HG02588 (cell line): ENCODE results near the gene RPS6KB2.
"Not testable (repeated sequence)": the region's sequence is repeated elsewhere in the genome, so short reads cannot be mapped to it uniquely, and the experiment has no call there.

Experiments used
- ATAC-seq: cut with Tn5 transposase; IDR thresholded peaks from one replicate; pipeline ENCODE4 v1.9.1; 2021; ENCODE audit warnings: mild to moderate bottlenecking, moderate library complexity; ENCODE audit not compliant: unreplicated experiment

Gene RPS6KB2

GRCh38 chr11:67397536-67397935, 30.8 kb upstream of the RPS6KB2 start:
- no peak for ATAC-seq

- ATAC-seq: no peak
These were observed 30.2 kb upstream of the RPS6KB2 start for GRCh38 chr11:67397986-67398660.

- ATAC-seq: no peak
These were observed 29.4 kb upstream of the RPS6KB2 start for GRCh38 chr11:67398661-67399563.

GRCh38 chr11:67400251-67400941, 27.9 kb upstream of the RPS6KB2 start:
- ATAC-seq: no peak

GRCh38 chr11:67400942-67401494, 27.3 kb upstream of the RPS6KB2 start:
- peak; percentile 19 for ATAC-seq

- ATAC-seq: peak; percentile 61
These were observed 26.7 kb upstream of the RPS6KB2 start, which contains the start of gene PPP1CA for GRCh38 chr11:67401495-67402191. Gene PPP1CA (minus strand): TSS chr11:67401858. CDS start chr11:67401782, 76 bp downstream.

- not testable (repeated sequence) for ATAC-seq
These were observed 26.0 kb upstream of the RPS6KB2 start for GRCh38 chr11:67402192-67402839.

- not testable (repeated sequence) for ATAC-seq
These were observed 25.2 kb upstream of the RPS6KB2 start for GRCh38 chr11:67403085-67403484.

GRCh38 chr11:67404515-67405195, 23.6 kb upstream of the RPS6KB2 start:
- ATAC-seq: no peak

- no peak for ATAC-seq
These were observed 23.1 kb upstream of the RPS6KB2 start for GRCh38 chr11:67405196-67405567.

GRCh38 chr11:67405688-67406339, 22.5 kb upstream of the RPS6KB2 start:
- ATAC-seq: no peak

- ATAC-seq: no peak
These were observed 21.8 kb upstream of the RPS6KB2 start for GRCh38 chr11:67406420-67406968.

GRCh38 chr11:67406969-67407687, 21.2 kb upstream of the RPS6KB2 start:
- ATAC-seq: no peak

- no peak for ATAC-seq
These were observed 20.6 kb upstream of the RPS6KB2 start for GRCh38 chr11:67407688-67408163.

- no peak for ATAC-seq
These were observed 19.7 kb upstream of the RPS6KB2 start for GRCh38 chr11:67408437-67409200.

GRCh38 chr11:67409261-67409666, 19.0 kb upstream of the RPS6KB2 start:
- no peak for ATAC-seq

- ATAC-seq: no peak
These were observed 18.4 kb upstream of the RPS6KB2 start for GRCh38 chr11:67409781-67410368.
